SK-N-SH (cell line): ENCODE results near the gene SSR4. TPM values are rescaled to one million over a fixed set of nuclear protein-coding genes. Genes with fewer than 3 reads are reported as not detected.

Experiments
- CTCF ChIA-PET: fragments of 300-600, 350-600 bp; formaldehyde crosslinking; extraction: SDS; loops from one replicate; lab custom pipeline; 2021; lab: Yijun Ruan, JAX
- POLR2A ChIA-PET: fragments of 350-600 bp; sonication (Branson Sonifier 250); formaldehyde crosslinking; extraction: SDS; loops from one replicate; lab custom pipeline; 2020; ENCODE audit warnings: antibody characterized with exemption, inconsistent platforms; lab: Yijun Ruan, JAX
- DNase-seq: peaks from one replicate; pipeline ENCODE4 v3.0.0; 2012
- H2AFZ ChIP-seq: fragments of 200-600 bp; sonication (generic); 2 replicates; pipeline ENCODE4 v1.8.1; 2016; ENCODE audit warnings: antibody characterized with exemption, mild to moderate bottlenecking, low read depth
- H3F3A ChIP-seq: fragments of 200-600 bp; sonication (generic); replicated peaks from 2 replicates; pipeline ENCODE3; 2016; ENCODE audit warnings: antibody characterized with exemption, mild to moderate bottlenecking; ENCODE audit not compliant: insufficient read depth
- H3K27ac ChIP-seq, 2 experiments: fragments of 200-500 bp in 1 of 2; fragments of 200-600 bp in 1 of 2; sonication (Bioruptor generic) in 1 of 2; sonication (generic), shearing (Covaris generic) in 1 of 2; 2 replicates each; pipeline versions ENCODE4 v1.5.1 to v1.6.1; 2014 to 2016; ENCODE audit warnings: low read depth in 2 of 2, inconsistent platforms in 1 of 2, low read length in 1 of 2, mild to moderate bottlenecking in 1 of 2, mixed read lengths in 1 of 2
- H3K27me3 ChIP-seq: fragments of 200-600 bp; sonication (generic), shearing (Covaris generic); 2 replicates; pipeline ENCODE4 v1.6.1; 2016; ENCODE audit warnings: mixed run types; ENCODE audit not compliant: insufficient read depth
- H3K36me3 ChIP-seq, 2 experiments: fragments of 200-500 bp in 1 of 2; fragments of 200-600 bp in 1 of 2; sonication (Bioruptor generic) in 1 of 2; sonication (generic) in 1 of 2; replicated peaks in 1 of 2; 2 replicates each; pipeline versions ENCODE3 to v1.5.1; 2014 to 2016; ENCODE audit warnings: low read length in 1 of 2, mild to moderate bottlenecking in 1 of 2; ENCODE audit not compliant: insufficient read depth in 2 of 2, control insufficient read depth in 1 of 2
- H3K4me1 ChIP-seq, 2 experiments: fragments of 200-500 bp in 1 of 2; fragments of 200-600 bp in 1 of 2; sonication (Bioruptor generic) in 1 of 2; sonication (generic), shearing (Covaris generic) in 1 of 2; 2 replicates each; pipeline versions ENCODE4 v1.5.1 to v1.6.1; 2014 to 2016; ENCODE audit warnings: low read depth in 1 of 2, low read length in 1 of 2, mixed run types in 1 of 2; ENCODE audit not compliant: insufficient read depth in 2 of 2, control insufficient read depth in 1 of 2
- H3K4me2 ChIP-seq: fragments of 200-600 bp; sonication (generic), shearing (Covaris generic); 2 replicates; pipeline ENCODE4 v1.6.1; 2017; ENCODE audit warnings: mixed run types
- H3K4me3 ChIP-seq, 2 experiments: fragments of 200-500 bp in 1 of 2; fragments of 200-600 bp in 1 of 2; sonication (Bioruptor generic) in 1 of 2; sonication (generic), shearing (Covaris generic) in 1 of 2; 2 replicates each; pipeline versions ENCODE4 v1.5.1 to v1.8.1; 2014 to 2016; ENCODE audit warnings: low read depth in 2 of 2, inconsistent platforms in 1 of 2, low read length in 1 of 2, mild to moderate bottlenecking in 1 of 2, mixed read lengths in 1 of 2, moderate library complexity in 1 of 2
- H3K79me2 ChIP-seq: fragments of 200-600 bp; sonication (generic); 2 replicates; pipeline ENCODE4 v1.8.1; 2017; ENCODE audit warnings: mild to moderate bottlenecking; ENCODE audit not compliant: insufficient read depth
- H3K9ac ChIP-seq: fragments of 200-600 bp; sonication (generic); 2 replicates; pipeline ENCODE4 v1.6.1; 2017; ENCODE audit warnings: mixed run types
- H3K9me2 ChIP-seq: fragments of 200-600 bp; sonication (generic); 2 replicates; pipeline ENCODE4 v1.6.1; 2017; ENCODE audit warnings: mixed run types
- H3K9me3 ChIP-seq: fragments of 200-600 bp; sonication (generic); 2 replicates; pipeline ENCODE4 v1.6.1; 2017; ENCODE audit warnings: mixed run types, mild to moderate bottlenecking, moderate library complexity
- H4K20me1 ChIP-seq: fragments of 200-600 bp; sonication (generic); 2 replicates; pipeline ENCODE4 v1.6.1; 2017; ENCODE audit warnings: mild to moderate bottlenecking, mixed run types; ENCODE audit not compliant: insufficient read depth
- CHD2 ChIP-seq: fragments of 150-350 bp; IDR thresholded peaks from 2 replicates; pipeline ENCODE4 v1.6.1; 2018; ENCODE audit warnings: low read length; ENCODE audit not compliant: partially characterized antibody
- ELF1 ChIP-seq: IDR thresholded peaks from 2 replicates; pipeline ENCODE4 v1.4.0; 2012
- GATA2 ChIP-seq: sonication (generic); formaldehyde crosslinking; IDR thresholded peaks from 2 replicates; pipeline ENCODE4 v1.5.0; 2020; ENCODE audit warnings: mild to moderate bottlenecking, missing genetic modification reagents
- JUND ChIP-seq: IDR thresholded peaks from 2 replicates; pipeline ENCODE4 v1.4.0; 2012
- MXI1 ChIP-seq: IDR thresholded peaks from 2 replicates; pipeline ENCODE4 v1.6.1; 2012; ENCODE audit warnings: mild to moderate bottlenecking, low read depth, low read length, improper control_type of control experiment
- RAD21 ChIP-seq: IDR thresholded peaks from 2 replicates; pipeline ENCODE4 v1.6.1; 2012; ENCODE audit warnings: mild to moderate bottlenecking, low read length
- RXRA ChIP-seq: IDR thresholded peaks from 2 replicates; pipeline ENCODE4 v1.4.0; 2012; ENCODE audit warnings: low read depth, mild to moderate bottlenecking, borderline replicate concordance
- TAF1 ChIP-seq: IDR thresholded peaks from 2 replicates; pipeline ENCODE4 v1.6.1; 2012; ENCODE audit warnings: low read depth, mild to moderate bottlenecking, low read length, moderate library complexity, borderline replicate concordance
- TCF12 ChIP-seq: IDR thresholded peaks from 2 replicates; pipeline ENCODE4 v1.4.0; 2012
- WGBS: methylation state at CpG from one replicate; pipeline ENCODE4 v1.1.6; 2017; ENCODE audit warnings: low lambda C conversion rate; 5-methylcytosine and 5-hydroxymethylcytosine counted together
- polyA plus RNA-seq, 3 experiments: library from polyadenylated mRNA; depleted of rRNA; stranded (reverse); fragments of >200 nt; gene quantifications; 2 replicates each; pipeline ENCODE4 v1.2.3, GENCODE V29; 2012
- TF ChIP-seq, protein P1 (sequence below): fragments of 150-350 bp; IDR thresholded peaks from 2 replicates; pipeline ENCODE4 v1.6.1; 2016; ENCODE audit warnings: mild to moderate bottlenecking, low read depth, low read length
- TF ChIP-seq, protein P2 (sequence below): IDR thresholded peaks from 2 replicates; pipeline ENCODE4 v1.4.0; 2012; ENCODE audit warnings: low read depth
- TF ChIP-seq, protein P3 (sequence below): IDR thresholded peaks from 2 replicates; pipeline ENCODE4 v1.4.0; 2012; ENCODE audit warnings: low read depth, borderline replicate concordance
- TF ChIP-seq, protein P4 (sequence below): fragments of 200-600 bp; sonication (generic); IDR thresholded peaks from 2 replicates; pipeline ENCODE4 v1.6.1; 2017; ENCODE audit warnings: antibody characterized with exemption, mild to moderate bottlenecking, moderate library complexity
- TF ChIP-seq, protein P5 (sequence below): IDR thresholded peaks from 2 replicates; pipeline ENCODE4; 2012
- TF ChIP-seq, protein P6 (sequence below): fragments of 150-350 bp; IDR thresholded peaks from 2 replicates; pipeline ENCODE4 v1.6.1; 2017; ENCODE audit warnings: antibody characterized with exemption, low read length, low read depth, borderline replicate concordance

The SSR4 gene
- polyA plus RNA-seq, 1 of the 3 experiments (the other 2 are of a cell fraction): 367 TPM

DNA sequence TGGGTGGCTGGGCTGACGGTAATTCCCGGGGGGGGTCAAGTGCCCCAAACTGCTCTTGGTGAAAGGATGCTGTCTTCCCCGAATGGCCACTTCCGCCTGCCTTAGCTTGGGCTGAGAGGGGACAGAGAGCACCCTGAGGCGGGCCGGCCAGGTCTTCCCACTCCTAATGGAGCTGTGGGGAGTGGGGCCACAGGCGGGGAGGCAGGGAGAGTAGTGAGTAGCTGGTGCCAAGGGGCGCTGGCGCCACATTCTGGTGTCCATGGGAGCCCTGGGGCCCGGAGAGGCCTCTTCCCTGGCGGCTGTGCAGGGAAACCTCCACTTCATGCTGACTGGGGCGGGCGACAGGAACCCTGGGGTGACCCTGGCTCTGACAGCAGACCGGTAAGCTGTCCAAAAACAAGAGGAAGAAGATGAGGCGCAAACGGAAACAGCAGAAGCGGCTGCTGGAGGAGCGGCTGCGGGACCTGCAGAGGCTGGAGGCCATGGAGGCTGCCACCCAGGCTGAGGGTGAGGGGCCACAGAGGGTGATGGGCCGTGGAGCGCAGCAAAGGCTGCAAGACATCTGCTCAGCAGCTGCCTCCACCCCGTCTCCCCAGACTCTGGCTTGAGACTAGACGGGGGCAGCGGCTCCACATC lies 11.0 kb upstream of the SSR4 start:
- Histone ChIP-seq H3K4me3 (no peak overlapping the region), H3K9ac (no peak overlapping the region), H3K27ac (peak overlapping the region in 1 of 2 experiments; percentile 50; a peak in 2 of 4 replicates), H2AFZ (no peak overlapping the region), H4K20me1 (no peaks in the 10 kb centered on the region), H3F3A (no peaks in the 10 kb centered on the region), H3K4me2 (no peak overlapping the region), H3K27me3 (0 out of 2 replicates have a peak, but pooled peaks cover 7% of the 10 kb centered on the region), H3K4me1 (peaks cover 0 to 19% of the 10 kb centered on the region in 2 experiments; a peak in 1 of 4 replicates), H3K9me2 (no peaks in the 10 kb centered on the region), H3K36me3 (peaks cover 0 to 6% of the 10 kb centered on the region in 2 experiments), H3K79me2 (no peaks in the 10 kb centered on the region), H3K9me3 (no peaks in the 10 kb centered on the region)
- TF ChIP-seq ELF1 (no peak), RXRA (no peak), JUND (no peak), GATA2 (CRISPR knock-in tag) (no peak)
- TF ChIP-seq, protein P1, sequence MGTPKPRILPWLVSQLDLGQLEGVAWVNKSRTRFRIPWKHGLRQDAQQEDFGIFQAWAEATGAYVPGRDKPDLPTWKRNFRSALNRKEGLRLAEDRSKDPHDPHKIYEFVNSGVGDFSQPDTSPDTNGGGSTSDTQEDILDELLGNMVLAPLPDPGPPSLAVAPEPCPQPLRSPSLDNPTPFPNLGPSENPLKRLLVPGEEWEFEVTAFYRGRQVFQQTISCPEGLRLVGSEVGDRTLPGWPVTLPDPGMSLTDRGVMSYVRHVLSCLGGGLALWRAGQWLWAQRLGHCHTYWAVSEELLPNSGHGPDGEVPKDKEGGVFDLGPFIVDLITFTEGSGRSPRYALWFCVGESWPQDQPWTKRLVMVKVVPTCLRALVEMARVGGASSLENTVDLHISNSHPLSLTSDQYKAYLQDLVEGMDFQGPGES: no peak
- CTCF ChIA-PET: interaction anchor here (1.5 to 1.7 kb wide), 2 partner anchors 139 to 169 kb away, joined by 4 to 6 read pairs; no protein-coding TSS in a partner anchor
- WGBS: 58% methylated on average over 12 of the region's 24 CpGs
- DNase-seq: peak; percentile 73
- POLR2A ChIA-PET: no interaction called here

DNA sequence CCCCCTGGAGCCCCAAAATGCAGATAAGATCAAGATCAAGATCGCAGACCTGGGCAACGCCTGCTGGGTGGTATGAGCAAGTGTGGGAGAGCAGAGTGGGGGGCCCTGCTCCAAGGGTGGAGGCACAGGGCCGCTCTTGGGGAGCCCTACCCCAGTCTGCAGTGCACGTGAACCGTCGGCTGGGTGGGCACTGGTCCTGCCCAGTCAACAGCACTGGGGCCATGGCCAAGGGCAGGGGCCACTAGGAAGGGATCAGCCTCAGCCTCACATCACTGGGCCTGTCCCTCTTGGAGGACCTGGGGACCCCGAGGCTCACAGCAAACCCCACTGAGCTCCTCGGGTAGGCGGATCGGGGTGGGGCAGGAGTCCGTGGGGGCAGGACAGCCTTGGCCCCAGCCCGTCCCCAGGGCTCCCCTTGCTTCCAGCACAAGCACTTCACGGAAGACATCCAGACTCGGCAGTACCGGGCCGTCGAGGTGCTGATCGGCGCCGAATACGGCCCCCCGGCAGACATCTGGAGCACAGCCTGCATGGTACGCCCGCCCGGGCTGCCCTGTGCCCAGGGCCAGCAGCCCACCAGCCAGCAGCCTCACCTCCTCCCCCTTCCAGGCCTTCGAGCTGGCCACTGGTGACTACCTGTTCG lies 10.0 kb upstream of the SSR4 start:
- POLR2A ChIA-PET: no interaction called here
- WGBS: 100% methylated on average over 2 of the region's 27 CpGs
- DNase-seq: no peak
- Histone ChIP-seq H3K4me2 (no peak overlapping the region), H3K36me3 (peaks cover 0 to 6% of the 10 kb centered on the region in 2 experiments), H3K4me3 (no peak overlapping the region), H3K27me3 (peaks cover 7% of the 10 kb centered on the region; the same call in 1 of the 2 replicates), H3K27ac (peak overlapping the region in 1 of 2 experiments; percentile 50; a peak in 2 of 4 replicates), H4K20me1 (no peaks in the 10 kb centered on the region), H2AFZ (no peak overlapping the region), H3F3A (no peaks in the 10 kb centered on the region), H3K9me2 (no peaks in the 10 kb centered on the region), H3K4me1 (peaks cover 0 to 19% of the 10 kb centered on the region in 2 experiments; a peak in 1 of 4 replicates), H3K9ac (no peak overlapping the region), H3K79me2 (no peaks in the 10 kb centered on the region), H3K9me3 (no peaks in the 10 kb centered on the region)
- CTCF ChIA-PET: interaction anchor here (1.0 to 1.5 kb wide), 2 partner anchors 21 to 168 kb away, joined by 3 to 4 read pairs; no protein-coding TSS in a partner anchor
- no peak for TF ChIP-seq JUND
- no peak for TF ChIP-seq TAF1
- TF ChIP-seq, protein P2, sequence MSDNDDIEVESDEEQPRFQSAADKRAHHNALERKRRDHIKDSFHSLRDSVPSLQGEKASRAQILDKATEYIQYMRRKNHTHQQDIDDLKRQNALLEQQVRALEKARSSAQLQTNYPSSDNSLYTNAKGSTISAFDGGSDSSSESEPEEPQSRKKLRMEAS: no peak
- TF ChIP-seq, protein P3, sequence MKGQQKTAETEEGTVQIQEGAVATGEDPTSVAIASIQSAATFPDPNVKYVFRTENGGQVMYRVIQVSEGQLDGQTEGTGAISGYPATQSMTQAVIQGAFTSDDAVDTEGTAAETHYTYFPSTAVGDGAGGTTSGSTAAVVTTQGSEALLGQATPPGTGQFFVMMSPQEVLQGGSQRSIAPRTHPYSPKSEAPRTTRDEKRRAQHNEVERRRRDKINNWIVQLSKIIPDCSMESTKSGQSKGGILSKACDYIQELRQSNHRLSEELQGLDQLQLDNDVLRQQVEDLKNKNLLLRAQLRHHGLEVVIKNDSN: no peak
- no peak for TF ChIP-seq MXI1
- TF ChIP-seq, protein P4, sequence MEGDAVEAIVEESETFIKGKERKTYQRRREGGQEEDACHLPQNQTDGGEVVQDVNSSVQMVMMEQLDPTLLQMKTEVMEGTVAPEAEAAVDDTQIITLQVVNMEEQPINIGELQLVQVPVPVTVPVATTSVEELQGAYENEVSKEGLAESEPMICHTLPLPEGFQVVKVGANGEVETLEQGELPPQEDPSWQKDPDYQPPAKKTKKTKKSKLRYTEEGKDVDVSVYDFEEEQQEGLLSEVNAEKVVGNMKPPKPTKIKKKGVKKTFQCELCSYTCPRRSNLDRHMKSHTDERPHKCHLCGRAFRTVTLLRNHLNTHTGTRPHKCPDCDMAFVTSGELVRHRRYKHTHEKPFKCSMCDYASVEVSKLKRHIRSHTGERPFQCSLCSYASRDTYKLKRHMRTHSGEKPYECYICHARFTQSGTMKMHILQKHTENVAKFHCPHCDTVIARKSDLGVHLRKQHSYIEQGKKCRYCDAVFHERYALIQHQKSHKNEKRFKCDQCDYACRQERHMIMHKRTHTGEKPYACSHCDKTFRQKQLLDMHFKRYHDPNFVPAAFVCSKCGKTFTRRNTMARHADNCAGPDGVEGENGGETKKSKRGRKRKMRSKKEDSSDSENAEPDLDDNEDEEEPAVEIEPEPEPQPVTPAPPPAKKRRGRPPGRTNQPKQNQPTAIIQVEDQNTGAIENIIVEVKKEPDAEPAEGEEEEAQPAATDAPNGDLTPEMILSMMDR: no peak
- no peak for TF ChIP-seq CHD2
- TF ChIP-seq RAD21: no peak
- TF ChIP-seq, protein P5, sequence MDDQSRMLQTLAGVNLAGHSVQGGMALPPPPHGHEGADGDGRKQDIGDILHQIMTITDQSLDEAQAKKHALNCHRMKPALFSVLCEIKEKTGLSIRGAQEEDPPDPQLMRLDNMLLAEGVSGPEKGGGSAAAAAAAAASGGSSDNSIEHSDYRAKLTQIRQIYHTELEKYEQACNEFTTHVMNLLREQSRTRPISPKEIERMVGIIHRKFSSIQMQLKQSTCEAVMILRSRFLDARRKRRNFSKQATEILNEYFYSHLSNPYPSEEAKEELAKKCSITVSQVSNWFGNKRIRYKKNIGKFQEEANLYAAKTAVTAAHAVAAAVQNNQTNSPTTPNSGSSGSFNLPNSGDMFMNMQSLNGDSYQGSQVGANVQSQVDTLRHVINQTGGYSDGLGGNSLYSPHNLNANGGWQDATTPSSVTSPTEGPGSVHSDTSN: no peak
- TF ChIP-seq TCF12: no peak
- TF ChIP-seq, protein P6, sequence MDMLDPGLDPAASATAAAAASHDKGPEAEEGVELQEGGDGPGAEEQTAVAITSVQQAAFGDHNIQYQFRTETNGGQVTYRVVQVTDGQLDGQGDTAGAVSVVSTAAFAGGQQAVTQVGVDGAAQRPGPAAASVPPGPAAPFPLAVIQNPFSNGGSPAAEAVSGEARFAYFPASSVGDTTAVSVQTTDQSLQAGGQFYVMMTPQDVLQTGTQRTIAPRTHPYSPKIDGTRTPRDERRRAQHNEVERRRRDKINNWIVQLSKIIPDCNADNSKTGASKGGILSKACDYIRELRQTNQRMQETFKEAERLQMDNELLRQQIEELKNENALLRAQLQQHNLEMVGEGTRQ: no peak
